GM12875 (cell line): Measurements from ENCODE around the gene UNC119.

Experiments
- H3K4me3 ChIP-seq: one replicate; pipeline ENCODE4 v1.5.1; 2011; ENCODE audit warnings: low read depth, low read length, control low read depth
- CTCF ChIP-seq: IDR thresholded peaks from 2 replicates; pipeline ENCODE4 v1.5.1; 2011; ENCODE audit warnings: low read depth, mild to moderate bottlenecking, control low read depth, inconsistent platforms, low read length, moderate library complexity, borderline replicate concordance; ENCODE audit not compliant: insufficient read depth

UNC119 gene

DNA sequence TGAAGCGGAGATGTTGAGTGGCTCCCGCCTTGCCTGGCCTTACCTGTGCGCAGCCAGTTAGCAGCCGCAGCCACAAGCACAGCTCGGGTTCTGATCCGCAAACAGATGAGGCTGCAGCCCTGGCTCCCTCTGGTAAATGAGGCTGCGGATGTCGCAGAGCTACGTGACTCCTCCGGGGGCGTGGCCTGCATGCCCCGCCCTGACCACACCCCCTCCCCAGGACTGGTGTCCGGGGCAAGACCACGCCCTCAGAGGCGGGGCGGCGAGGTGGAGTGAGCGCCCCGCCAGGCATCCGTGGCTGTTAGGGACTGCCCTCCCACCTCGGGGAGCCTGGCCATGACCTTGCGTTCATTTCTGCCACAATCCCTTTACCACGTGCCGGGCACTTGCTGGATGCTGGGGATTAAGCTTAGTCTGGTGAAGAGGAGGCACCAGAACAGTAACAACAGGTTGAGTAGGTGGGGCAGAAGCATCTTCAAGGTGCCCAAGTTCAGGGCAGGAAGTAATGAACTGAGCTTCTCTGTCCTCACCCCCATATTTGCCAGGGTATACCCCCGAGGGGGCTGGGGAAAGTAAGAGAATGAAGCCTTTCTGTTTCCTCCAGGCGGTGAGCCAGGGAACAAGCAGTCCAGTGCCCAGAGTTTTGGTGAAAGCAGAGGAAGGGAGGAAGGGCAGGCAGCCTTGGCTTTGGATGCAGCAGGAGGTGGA is 24.5 kb upstream of the UNC119 start, which contains the start of gene ALDOC:
Gene ALDOC (minus strand): TSS at position 138 of the 708 bp plus-strand sequence. CDS start 1,363 bp downstream, outside the sequence.
- TF ChIP-seq CTCF: no peak
- peak within 1 kb of the TSS; percentile 32 for H3K4me3 ChIP-seq

DNA sequence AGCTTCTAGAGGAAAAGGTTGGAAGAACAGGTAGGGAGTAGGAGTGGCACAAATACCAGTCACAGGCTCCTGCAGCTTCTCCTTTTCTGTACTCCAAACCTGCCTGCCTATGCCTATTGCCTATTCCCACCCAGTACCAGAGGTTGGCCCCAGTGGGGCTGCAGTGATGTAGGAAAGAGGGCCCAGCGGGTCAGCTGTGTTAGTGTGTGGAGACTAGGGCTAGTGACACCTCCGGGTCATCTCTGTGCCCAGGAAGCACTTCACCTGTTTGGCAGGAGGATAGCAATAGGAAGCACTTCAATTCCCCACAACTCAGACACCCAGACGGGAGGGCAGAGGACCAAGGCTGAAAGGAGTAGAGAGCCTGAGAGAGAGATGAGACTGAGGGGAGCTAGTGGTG is 23.6 kb upstream of the UNC119 start:
- peak overlapping the region; percentile 3 for H3K4me3 ChIP-seq

DNA sequence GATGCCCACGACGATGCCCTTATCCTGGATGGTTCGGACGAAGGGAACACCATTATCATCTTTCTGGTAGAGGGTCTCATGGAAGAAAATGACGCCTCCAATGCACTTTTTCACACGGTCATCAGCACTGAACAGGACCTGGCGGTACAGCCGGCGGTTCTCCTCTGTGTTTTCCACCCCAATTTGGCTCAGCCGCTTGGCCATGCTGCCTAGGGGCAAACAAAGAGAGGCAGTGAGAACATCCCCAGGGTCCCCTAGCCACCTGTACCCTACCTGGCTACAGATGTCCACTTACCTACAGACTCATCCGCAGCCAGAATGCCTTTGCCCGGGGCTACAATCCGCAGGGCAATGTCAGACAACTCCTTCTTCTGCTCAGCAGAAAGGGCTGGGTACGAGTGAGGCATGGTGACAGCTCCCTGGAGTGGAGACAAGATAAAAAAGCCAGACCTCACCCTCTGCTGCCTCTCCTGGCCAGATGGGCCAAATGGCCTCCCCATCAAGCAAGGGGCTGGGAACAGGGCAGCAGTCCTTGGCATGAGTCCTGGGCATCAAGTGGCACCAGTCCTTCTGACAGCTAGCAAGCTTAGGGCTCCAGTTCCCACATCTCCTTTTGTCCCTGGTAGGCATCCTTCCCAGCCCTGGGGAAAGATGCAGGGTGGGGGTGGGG is 22.8 kb upstream of the UNC119 start:
- no peak overlapping the region for H3K4me3 ChIP-seq
- TF ChIP-seq CTCF: peak; percentile 20; the same call in 1 of the 2 replicates

DNA sequence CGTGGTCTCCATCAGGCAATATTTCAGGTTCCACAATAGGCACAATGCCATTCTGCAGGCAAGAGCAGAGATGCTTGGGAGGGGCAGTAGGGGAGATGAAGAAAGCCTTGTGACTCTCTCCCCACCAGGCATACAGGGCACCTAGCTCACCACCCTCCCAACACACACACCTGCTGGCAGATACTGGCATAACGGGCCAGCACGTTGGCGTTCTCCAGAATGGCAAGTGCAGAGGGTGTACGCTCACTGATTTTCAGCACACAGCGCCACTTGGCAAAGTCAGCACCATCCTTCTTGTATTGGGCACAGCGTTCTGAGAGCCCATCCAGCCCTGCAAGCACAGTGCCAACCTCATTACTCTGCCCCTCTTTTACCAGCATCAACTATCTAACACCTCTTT is 22.1 kb upstream of the UNC119 start:
- no peak overlapping the region for H3K4me3 ChIP-seq
- TF ChIP-seq CTCF: 0 out of 2 replicates have a peak, but pooled peaks have one; percentile 16

- no peak for TF ChIP-seq CTCF
These were observed 21.6 kb upstream of the UNC119 start for GRCh38 chr17:28573966-28574480.

GRCh38 chr17:28573521-28573920 is 21.1 kb upstream of the UNC119 start:
- TF ChIP-seq CTCF: no peak
- H3K4me3 ChIP-seq: no peak overlapping the region

More at GRCh38 chr17:28573966-28574480, 21.6 kb upstream of the UNC119 start:
- H3K4me3 ChIP-seq: no peak overlapping the region

GRCh38 chr17:28573040-28573380 is 20.6 kb upstream of the UNC119 start:
- TF ChIP-seq CTCF: no peak
- H3K4me3 ChIP-seq: no peak overlapping the region
